Inflammatory macrophage (primary cell): ENCODE measurements around the gene GIPC1.

Experiments
- DNase-seq, 2 donors: peaks; one replicate each; pipeline ENCODE4 v3.0.0-alpha.2; 2020 to 2022

GIPC1 gene

GRCh38 chr19:14433554-14434501 lies 62.1 kb downstream of the GIPC1 start:
- DNase-seq, result no peak

- DNase-seq, result no peak
Observed at GRCh38 chr19:14432791-14433553, 63.0 kb downstream of the GIPC1 start, which contains the start of gene PKN1. TSS of gene PKN1 (plus strand) at chr19:14433306. CDS start at chr19:14433522, 216 bp downstream.

GRCh38 chr19:14430712-14431111 lies 65.2 kb downstream of the GIPC1 start:
- no peak for DNase-seq

- DNase-seq, result no peak
Observed at GRCh38 chr19:14428882-14429416, 67.0 kb downstream of the GIPC1 start.
